Endothelial cell of umbilical vein (primary cell): Measurements from ENCODE around the gene NDUFAB1. TPM values are rescaled to one million over a fixed set of nuclear protein-coding genes. Genes with fewer than 3 reads are reported as not detected.
A peak's percentile ranks its signal among the peaks of the same experiment; 100 is the strongest.

Experiments
- BruUV-seq: library from RNA; stranded (reverse); fragments of 400-500 nt; replicated peaks from 2 replicates; lab custom pipeline; 2021; lab: Mats Ljungman, UMichigan
- CTCF ChIA-PET: fragments of 300-600, 350-600 bp; sonication (Branson Sonifier 250); formaldehyde crosslinking; loops from one replicate; lab custom pipeline; 2021; ENCODE audit warnings: antibody characterized with exemption, inconsistent platforms; lab: Charles Lee
- POLR2A ChIA-PET: fragments of 300-600, 350-600 bp; sonication (Branson Sonifier 250); formaldehyde crosslinking; loops from one replicate; lab custom pipeline; 2021; ENCODE audit warnings: antibody characterized with exemption, inconsistent platforms; lab: Charles Lee
- DNase-seq: peaks from one replicate; pipeline ENCODE4 v3.0.0-alpha.2; 2011; ENCODE audit warnings: low read depth, low spot score
- FAIRE-seq: peaks from 2 replicates; lab custom pipeline; 2011; peaks lifted over from hg19 to GRCh38; lab: Jason Lieb, UNC
- H2AFZ ChIP-seq: 2 replicates; pipeline ENCODE4 v1.6.0; 2012; ENCODE audit warnings: low read depth, low read length, control low read depth, inconsistent platforms
- H3K27ac ChIP-seq: 2 replicates; pipeline ENCODE4 v1.5.1; 2011; ENCODE audit warnings: low read depth, mild to moderate bottlenecking, control low read depth, low read length, moderate library complexity; ENCODE audit not compliant: insufficient read depth
- H3K27me3 ChIP-seq, 2 experiments: 2 replicates each; pipeline versions ENCODE4 v1.6.0 to v1.6.1; 2011; ENCODE audit warnings: low read length in 2 of 2, mixed read lengths in 1 of 2; ENCODE audit not compliant: control insufficient read depth in 2 of 2, insufficient read depth in 2 of 2
- H3K36me3 ChIP-seq, 2 experiments: 2 replicates in 1 of 2; 3 replicates in 1 of 2; pipeline ENCODE4 v1.5.1; 2011; ENCODE audit warnings: low read length in 2 of 2, mild to moderate bottlenecking in 1 of 2, moderate library complexity in 1 of 2; ENCODE audit not compliant: control insufficient read depth in 2 of 2, insufficient read depth in 2 of 2; ENCODE audit errors: extremely low read depth in 1 of 2
- H3K4me1 ChIP-seq: 3 replicates; pipeline ENCODE4 v1.5.1; 2011; ENCODE audit warnings: mild to moderate bottlenecking, low read length; ENCODE audit not compliant: control insufficient read depth, insufficient read depth; ENCODE audit errors: extremely low read depth
- H3K4me2 ChIP-seq: 2 replicates; pipeline ENCODE4 v1.6.1; 2011; ENCODE audit warnings: low read length, control low read depth, mixed read lengths; ENCODE audit not compliant: insufficient read depth
- H3K4me3 ChIP-seq, 3 experiments: fragments of 200-600 bp in 1 of 3; sonication (generic), shearing (Covaris generic) in 1 of 3; replicated peaks in 1 of 3; 2 replicates each; pipeline ENCODE4 v1.5.1; 2011 to 2016; ENCODE audit warnings: control low read depth in 3 of 3, low read length in 3 of 3, mild to moderate bottlenecking in 2 of 3, inconsistent platforms in 1 of 3, low read depth in 1 of 3, moderate library complexity in 1 of 3; ENCODE audit not compliant: insufficient read depth in 1 of 3
- H3K79me2 ChIP-seq: 2 replicates; pipeline ENCODE4 v1.6.0; 2012; ENCODE audit warnings: low read length, inconsistent platforms; ENCODE audit not compliant: control insufficient read depth, insufficient read depth
- H3K9ac ChIP-seq: replicated peaks from 2 replicates; pipeline ENCODE3; 2011; ENCODE audit warnings: low read length, control low read depth; ENCODE audit not compliant: insufficient read depth; ENCODE audit errors: extremely low read depth
- H3K9me1 ChIP-seq: replicated peaks from 3 replicates; pipeline ENCODE4 v1.6.0; 2011; ENCODE audit warnings: mild to moderate bottlenecking, low read length; ENCODE audit not compliant: control insufficient read depth, insufficient read depth; ENCODE audit errors: extremely low read depth
- H3K9me3 ChIP-seq: replicated peaks from 2 replicates; pipeline ENCODE4 v1.5.1; 2012; ENCODE audit warnings: low read length, inconsistent platforms; ENCODE audit not compliant: control insufficient read depth, insufficient read depth
- H4K20me1 ChIP-seq: replicated peaks from 2 replicates; pipeline ENCODE3; 2011; ENCODE audit warnings: mild to moderate bottlenecking, low read length; ENCODE audit not compliant: control insufficient read depth, insufficient read depth; ENCODE audit errors: extremely low read depth
- EZH2 ChIP-seq: IDR thresholded peaks from 2 replicates; pipeline ENCODE4 v1.6.1; 2012; ENCODE audit warnings: borderline replicate concordance, low read depth, mild to moderate bottlenecking, moderate library complexity, low read length, inconsistent platforms; ENCODE audit not compliant: severe bottlenecking
- FOS ChIP-seq: IDR thresholded peaks from 2 replicates; pipeline ENCODE4 v1.6.1; 2011; ENCODE audit warnings: mild to moderate bottlenecking, low read length, moderate library complexity, borderline replicate concordance; ENCODE audit not compliant: insufficient read depth
- GATA2 ChIP-seq: IDR thresholded peaks from 2 replicates; pipeline ENCODE4 v1.7.0; 2011; ENCODE audit warnings: low read depth, mild to moderate bottlenecking, moderate library complexity, mixed read lengths, low read length; ENCODE audit not compliant: insufficient read length, insufficient read depth
- JUN ChIP-seq: IDR thresholded peaks from 2 replicates; pipeline ENCODE4 v1.6.1; 2011; ENCODE audit warnings: borderline replicate concordance, low read depth; ENCODE audit not compliant: insufficient read length, insufficient read depth
- MAX ChIP-seq: IDR thresholded peaks from 2 replicates; pipeline ENCODE4 v1.6.1; 2011; ENCODE audit not compliant: insufficient read depth, insufficient read length
- MYC ChIP-seq: IDR thresholded peaks from one replicate; pipeline ENCODE4 v1.6.1; 2011; ENCODE audit warnings: mild to moderate bottlenecking, low read depth, low read length
- POLR2A ChIP-seq: IDR thresholded peaks from 2 replicates; pipeline ENCODE4 v1.6.1; 2012; ENCODE audit warnings: low read depth, mild to moderate bottlenecking, control low read depth, low read length
- POLR2AphosphoS5 ChIP-seq: IDR thresholded peaks from 2 replicates; pipeline ENCODE4 v1.6.1; 2012; ENCODE audit warnings: low read depth, mild to moderate bottlenecking, control low read depth, low read length, moderate library complexity; ENCODE audit not compliant: insufficient read depth
- dilution Hi-C: fragments of 300-500 bp; cut with MboI; formaldehyde crosslinking; loops from one replicate; pipeline ENCODE4 v1.15.0; 2019; ENCODE audit warnings: low sequenced_read_pairs; ENCODE audit not compliant: extremely low pct_ligation_motif_present
- intact Hi-C: fragments of 100-400 bp; cut with micrococcal nuclease; formaldehyde crosslinking; loops from one replicate; pipeline ENCODE4 v1.10.0; 2022
- polyA plus RNA-seq, 4 experiments: library from polyadenylated mRNA; depleted of rRNA in 3 of 4; stranded (reverse) in 3 of 4; unstranded in 1 of 4; fragments of >200 nt; gene quantifications; 2 replicates each; pipeline versions ENCODE4 v1.2.1 to v1.2.3, GENCODE V29; 2011 to 2012; ENCODE audit warnings: missing spikeins in 1 of 4
- total RNA-seq: library from RNA; stranded (reverse); gene quantifications from 2 replicates; pipeline ENCODE4 v1.2.3, GENCODE V29; 2021
- TF ChIP-seq, protein P1 (sequence below), 2 donors: IDR thresholded peaks; 1 replicate in 1 of 2; 2 replicates in 1 of 2; pipeline ENCODE4 v1.5.1; 2011; ENCODE audit warnings: low read length in 2 of 2, mild to moderate bottlenecking in 2 of 2, moderate library complexity in 2 of 2, control low read depth in 1 of 2, inconsistent platforms in 1 of 2, low read depth in 1 of 2; ENCODE audit not compliant: insufficient read depth in 1 of 2; ENCODE audit errors: extremely low read depth in 1 of 2

NDUFAB1 gene
- total and polyA plus RNA-seq, 2 donors (not counting 3 experiments of a cell fraction or from before 2014, with no cell fraction given), result 112 to 228 TPM

- FAIRE-seq, result peak; percentile 93
These were observed 45.0 kb upstream of the NDUFAB1 start, which contains the start of the genes DCTN5 and PALB2 for GRCh38 chr16:23640931-23641765. DCTN5 (plus strand) TSS chr16:23641466; CDS start chr16:23641543, 77 bp downstream. PALB2 (minus strand) TSS chr16:23641310; CDS start chr16:23641157, 153 bp downstream.

DNA sequence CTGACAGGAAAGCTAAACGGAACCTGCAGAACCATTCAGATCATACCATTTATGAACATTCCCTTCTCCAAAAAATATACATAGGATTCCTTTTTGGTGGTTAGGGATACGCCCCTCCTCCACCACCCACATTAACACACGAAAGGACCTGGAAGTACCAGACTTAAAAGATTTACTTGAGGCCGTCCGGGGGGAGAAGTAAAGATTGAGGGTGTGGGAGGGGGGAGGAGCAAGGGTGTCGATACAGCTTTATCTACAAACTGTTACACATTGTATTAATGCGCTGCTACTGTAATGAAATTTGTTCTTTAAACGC is 44.5 kb upstream of the NDUFAB1 start:
- no peak for DNase-seq

More at GRCh38 chr16:23640931-23641765, 45.0 kb upstream of the NDUFAB1 start, which contains the start of the genes DCTN5 and PALB2:
- Histone ChIP-seq H3K9ac (peak within 1 kb of the TSS; percentile 97), H3K9me3 (no peaks in the 10 kb centered on the region), H3K27ac (peak within 1 kb of the TSS; percentile 96), H4K20me1 (no peaks in the 10 kb centered on the region), H3K4me3 (peak within 1 kb of the TSS; percentile 68 to 99 (median 99)), H3K4me1 (peaks cover 15% of the 10 kb centered on the region), H3K9me1 (no peaks in the 10 kb centered on the region), H3K79me2 (peaks cover 41% of the 10 kb centered on the region), H3K27me3 (no peaks in the 10 kb centered on the region), H3K36me3 (peaks cover 2 to 15% of the 10 kb centered on the region in 2 experiments), H3K4me2 (peak within 1 kb of the TSS; percentile 97), H2AFZ (peak within 1 kb of the TSS; percentile 97)
- intact Hi-C loops, result loop anchor here (1.0 to 2.0 kb wide), 5 partner anchors 33 to 131 kb away; partner anchors contain the start of genes EARS2, GGA2, NDUFAB1 and PLK1
- peak; percentile 94 for DNase-seq
- POLR2A ChIA-PET, result interaction anchor here (0.5 to 1.1 kb wide), 2 partner anchors 26 to 38 kb away, joined by 3 to 4 read pairs; no protein-coding TSS in a partner anchor
- CTCF ChIA-PET, result interaction anchor here (0.9 to 2.1 kb wide), 3 partner anchors 9 to 84 kb away, joined by 3 to 6 read pairs (median 5); partner anchors contain the start of genes EARS2 and UBFD1
- TF ChIP-seq POLR2AphosphoS5 (peak; percentile 97), MAX (peak; percentile 79), FOS (no peak), MYC (peak; percentile 72), GATA2 (no peak), POLR2A (peak; percentile 93)
- dilution Hi-C loops, result no loop called here
- TSS peak; percentile 61 for BruUV-seq

More for the DNA sequence above, 44.5 kb upstream of the NDUFAB1 start:
- no peak for TF ChIP-seq FOS
- no peak for TF ChIP-seq JUN
- TF ChIP-seq GATA2, result no peak
- no peak for TF ChIP-seq MAX
- TF ChIP-seq, protein P1, sequence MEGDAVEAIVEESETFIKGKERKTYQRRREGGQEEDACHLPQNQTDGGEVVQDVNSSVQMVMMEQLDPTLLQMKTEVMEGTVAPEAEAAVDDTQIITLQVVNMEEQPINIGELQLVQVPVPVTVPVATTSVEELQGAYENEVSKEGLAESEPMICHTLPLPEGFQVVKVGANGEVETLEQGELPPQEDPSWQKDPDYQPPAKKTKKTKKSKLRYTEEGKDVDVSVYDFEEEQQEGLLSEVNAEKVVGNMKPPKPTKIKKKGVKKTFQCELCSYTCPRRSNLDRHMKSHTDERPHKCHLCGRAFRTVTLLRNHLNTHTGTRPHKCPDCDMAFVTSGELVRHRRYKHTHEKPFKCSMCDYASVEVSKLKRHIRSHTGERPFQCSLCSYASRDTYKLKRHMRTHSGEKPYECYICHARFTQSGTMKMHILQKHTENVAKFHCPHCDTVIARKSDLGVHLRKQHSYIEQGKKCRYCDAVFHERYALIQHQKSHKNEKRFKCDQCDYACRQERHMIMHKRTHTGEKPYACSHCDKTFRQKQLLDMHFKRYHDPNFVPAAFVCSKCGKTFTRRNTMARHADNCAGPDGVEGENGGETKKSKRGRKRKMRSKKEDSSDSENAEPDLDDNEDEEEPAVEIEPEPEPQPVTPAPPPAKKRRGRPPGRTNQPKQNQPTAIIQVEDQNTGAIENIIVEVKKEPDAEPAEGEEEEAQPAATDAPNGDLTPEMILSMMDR (IDR thresholded peaks at IDR 0.05; ENCODE audit: extremely low read depth in 1 of 2, insufficient read depth in 1 of 2, low read depth in 1 of 2, low read length in 2 of 2), result no peak
- TF ChIP-seq POLR2AphosphoS5, result no peak
- TF ChIP-seq POLR2A, result no peak
- no peak for TF ChIP-seq EZH2
- no peak for TF ChIP-seq MYC
- Histone ChIP-seq H3K9me1 (no peaks in the 10 kb centered on the region), H3K27ac (peak overlapping the region; percentile 96), H2AFZ (peak overlapping the region; percentile 76), H4K20me1 (no peaks in the 10 kb centered on the region), H3K27me3 (no peaks in the 10 kb centered on the region), H3K4me1 (peaks cover 15% of the 10 kb centered on the region), H3K36me3 (peaks cover 4 to 15% of the 10 kb centered on the region in 2 experiments), H3K9me3 (no peaks in the 10 kb centered on the region), H3K9ac (peak overlapping the region; percentile 97), H3K4me3 (peak overlapping the region; percentile 68 to 99 (median 99)), H3K79me2 (peaks cover 35% of the 10 kb centered on the region), H3K4me2 (peak overlapping the region; percentile 97)
- ChIA-PET CTCF (interaction anchor here (1.5 to 2.1 kb wide), 2 partner anchors 44 to 83 kb away, joined by 5 to 6 read pairs; partner anchors contain the start of genes EARS2 and UBFD1), POLR2A (interaction anchor here (0.5 kb wide), 1 partner anchor 26 kb away, joined by 4 read pairs; no protein-coding TSS in a partner anchor)
- BruUV-seq, result no TSS peak
- peak; percentile 21 for FAIRE-seq
- intact Hi-C loops (loop anchor here (2.0 kb wide), 1 partner anchor 38 kb away; the partner anchor contains the start of gene PLK1), dilution Hi-C loops (no loop called here)
